Lower leg skin (tissue), 3 donors: ENCODE measurements around the gene MRPS25.

Experiments
- POLR2A ChIP-seq, 2 donors: fragments of 450-650 bp; IDR thresholded peaks; one replicate each; pipeline ENCODE4 v1.6.1; 2016 to 2017; ENCODE audit warnings: antibody characterized with exemption in 2 of 2, mild to moderate bottlenecking in 1 of 2, moderate library complexity in 1 of 2
- TF ChIP-seq, protein P1 (sequence below), 3 donors: fragments of 450-650 bp; IDR thresholded peaks; one replicate each; pipeline ENCODE4 v1.5.1; 2016; ENCODE audit warnings: antibody characterized with exemption in 3 of 3, mild to moderate bottlenecking in 3 of 3, moderate library complexity in 2 of 3

- TF ChIP-seq, protein P1, sequence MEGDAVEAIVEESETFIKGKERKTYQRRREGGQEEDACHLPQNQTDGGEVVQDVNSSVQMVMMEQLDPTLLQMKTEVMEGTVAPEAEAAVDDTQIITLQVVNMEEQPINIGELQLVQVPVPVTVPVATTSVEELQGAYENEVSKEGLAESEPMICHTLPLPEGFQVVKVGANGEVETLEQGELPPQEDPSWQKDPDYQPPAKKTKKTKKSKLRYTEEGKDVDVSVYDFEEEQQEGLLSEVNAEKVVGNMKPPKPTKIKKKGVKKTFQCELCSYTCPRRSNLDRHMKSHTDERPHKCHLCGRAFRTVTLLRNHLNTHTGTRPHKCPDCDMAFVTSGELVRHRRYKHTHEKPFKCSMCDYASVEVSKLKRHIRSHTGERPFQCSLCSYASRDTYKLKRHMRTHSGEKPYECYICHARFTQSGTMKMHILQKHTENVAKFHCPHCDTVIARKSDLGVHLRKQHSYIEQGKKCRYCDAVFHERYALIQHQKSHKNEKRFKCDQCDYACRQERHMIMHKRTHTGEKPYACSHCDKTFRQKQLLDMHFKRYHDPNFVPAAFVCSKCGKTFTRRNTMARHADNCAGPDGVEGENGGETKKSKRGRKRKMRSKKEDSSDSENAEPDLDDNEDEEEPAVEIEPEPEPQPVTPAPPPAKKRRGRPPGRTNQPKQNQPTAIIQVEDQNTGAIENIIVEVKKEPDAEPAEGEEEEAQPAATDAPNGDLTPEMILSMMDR (IDR thresholded peaks at IDR 0.05), result no peak
- TF ChIP-seq POLR2A (IDR thresholded peaks at IDR 0.05), result no peak
Measured at GRCh38 chr3:15112011-15112410, 46.9 kb upstream of the MRPS25 start.
